Measurements from ENCODE around the gene PARD6G.

GRCh38 chr18:80168982-80169381 lies 78.3 kb downstream of the PARD6G start:
- TF ChIP-seq CTCF (IDR thresholded peaks at IDR 0.05) (no peak), POLR2A (IDR thresholded peaks at IDR 0.05) (peak in 1 of 2 donors; percentile 20)

Data from thyroid gland (tissue), 4 donors.